GM12875 (cell line): Measurements from ENCODE around the gene LAMP2.

Experiments
- H3K4me3 ChIP-seq: one replicate; pipeline ENCODE4 v1.5.1; 2011; ENCODE audit warnings: low read depth, low read length, control low read depth
- CTCF ChIP-seq: IDR thresholded peaks from 2 replicates; pipeline ENCODE4 v1.5.1; 2011; ENCODE audit warnings: low read depth, mild to moderate bottlenecking, control low read depth, inconsistent platforms, low read length, moderate library complexity, borderline replicate concordance; ENCODE audit not compliant: insufficient read depth

LAMP2 gene

GRCh38 chrX:120459309-120459708, 9.8 kb downstream of the LAMP2 start:
- TF ChIP-seq CTCF = no peak
- no peak overlapping the region for H3K4me3 ChIP-seq

DNA sequence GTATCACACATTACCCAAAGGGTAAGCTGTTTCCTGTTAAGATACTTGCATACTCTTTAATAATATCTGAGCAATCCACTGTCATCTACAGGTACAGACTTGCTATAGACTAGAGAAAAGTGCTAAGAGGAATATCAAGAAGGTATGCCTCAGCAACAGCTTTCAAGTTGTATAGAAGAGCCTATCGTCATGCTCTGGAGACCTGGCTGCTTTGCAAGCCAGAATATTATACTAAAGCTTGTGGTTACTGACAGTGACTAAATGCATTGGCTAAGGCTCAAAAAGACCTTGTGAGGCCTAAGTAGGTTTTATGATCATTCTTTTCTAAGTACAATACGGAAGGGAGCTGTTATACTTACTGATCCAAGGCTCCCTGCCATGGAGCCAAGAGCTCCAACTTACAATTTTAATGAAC, 11.3 kb downstream of the LAMP2 start:
- H3K4me3 ChIP-seq = no peak overlapping the region
- TF ChIP-seq CTCF = no peak

DNA sequence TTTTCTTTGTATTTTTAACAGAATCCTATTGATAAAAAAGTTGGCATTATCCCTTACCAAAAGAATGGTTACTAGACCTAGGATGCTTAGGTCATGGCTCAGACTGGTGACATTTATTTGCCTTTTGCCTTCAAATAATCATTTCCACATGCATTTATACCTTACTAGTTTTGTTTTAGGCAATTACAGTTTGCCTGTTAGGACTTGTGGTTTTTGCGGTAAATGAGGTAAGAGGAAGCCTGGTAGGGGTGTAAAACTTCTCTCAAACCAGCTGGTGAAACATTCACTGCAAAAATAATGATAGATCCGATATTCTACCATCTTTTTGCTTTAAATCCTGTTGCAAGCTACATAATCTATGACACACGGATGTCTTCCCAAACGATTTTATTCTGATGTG, 12.1 kb downstream of the LAMP2 start:
- no peak overlapping the region for H3K4me3 ChIP-seq
- TF ChIP-seq CTCF = no peak

DNA sequence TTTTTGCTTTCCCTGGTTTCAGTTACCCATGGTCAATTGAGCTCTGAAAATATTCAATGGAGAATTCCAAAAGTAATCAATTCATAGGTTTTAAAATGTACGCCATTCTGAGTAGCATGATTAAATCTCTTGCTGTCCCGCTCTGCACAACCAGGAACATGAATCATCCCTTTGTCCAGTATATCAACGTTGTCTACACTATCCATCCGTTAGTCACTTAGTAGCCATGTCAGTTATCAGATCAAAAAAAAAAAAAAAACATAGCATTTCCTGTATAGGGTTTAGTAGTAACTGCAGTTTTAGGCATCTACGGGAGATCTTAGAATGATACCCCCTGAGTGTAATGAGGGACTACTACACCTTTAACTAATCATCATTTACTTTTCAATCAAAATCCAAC, 15.1 kb downstream of the LAMP2 start:
- H3K4me3 ChIP-seq = no peak overlapping the region
- no peak for TF ChIP-seq CTCF

GRCh38 chrX:120452131-120452530, 17.0 kb downstream of the LAMP2 start:
- no peak overlapping the region for H3K4me3 ChIP-seq
- TF ChIP-seq CTCF = peak; percentile 25; the same call in 1 of the 2 replicates

- no peak overlapping the region for H3K4me3 ChIP-seq
- TF ChIP-seq CTCF = no peak
Observed at GRCh38 chrX:120450163-120450562, 18.9 kb downstream of the LAMP2 start.

GRCh38 chrX:120446498-120446897, 22.6 kb downstream of the LAMP2 start:
- H3K4me3 ChIP-seq = no peak overlapping the region
- TF ChIP-seq CTCF = no peak
